PC-9 (cell line): ENCODE data around the gene GPR42. TPM values are rescaled to one million over a fixed set of nuclear protein-coding genes. Genes with fewer than 3 reads are reported as not detected.

Experiments
- BruUV-seq: library from RNA; stranded (reverse); fragments of 400-500 nt; replicated peaks from 2 replicates; lab custom pipeline; 2021; lab: Mats Ljungman, UMichigan
- CTCF ChIA-PET: fragments of 300-600 bp; sonication (Branson Sonifier 250); formaldehyde crosslinking; loops from one replicate; lab custom pipeline; 2022; ENCODE audit warnings: antibody characterized with exemption; lab: Charles Lee
- POLR2A ChIA-PET: fragments of 300-600 bp; sonication (Branson Sonifier 250); formaldehyde crosslinking; loops from one replicate; lab custom pipeline; 2022; ENCODE audit warnings: antibody characterized with exemption; ENCODE audit not compliant: unreplicated experiment; lab: Charles Lee
- DNase-seq, 2 experiments: peaks; one replicate each; pipeline versions ENCODE4 v3.0.0 to v3.0.0-alpha.2; 2015 to 2022; ENCODE audit warnings: mixed read lengths in 1 of 2
- H2AFZ ChIP-seq: fragments of 200-600 bp; sonication (generic); 2 replicates; pipeline ENCODE4 v1.8.1; 2017; ENCODE audit warnings: antibody characterized with exemption
- H3F3A ChIP-seq: fragments of 200-600 bp; sonication (generic); 2 replicates; pipeline ENCODE4 v1.8.1; 2017; ENCODE audit warnings: antibody characterized with exemption, mild to moderate bottlenecking, low read depth; ENCODE audit not compliant: insufficient read depth
- H3K27ac ChIP-seq: fragments of 200-600 bp; sonication (generic); 2 replicates; pipeline ENCODE4 v1.6.1; 2016; ENCODE audit warnings: mixed run types
- H3K27me3 ChIP-seq: fragments of 200-600 bp; sonication (generic); 2 replicates; pipeline ENCODE4 v1.6.1; 2016; ENCODE audit warnings: low read depth, mixed run types; ENCODE audit not compliant: insufficient read depth
- H3K36me3 ChIP-seq: fragments of 200-600 bp; sonication (generic); 2 replicates; pipeline ENCODE4 v1.6.1; 2016; ENCODE audit warnings: low read depth, mixed run types
- H3K4me1 ChIP-seq: fragments of 200-600 bp; sonication (generic); replicated peaks from 2 replicates; pipeline ENCODE4 v1.6.1; 2016; ENCODE audit warnings: mixed run types; ENCODE audit not compliant: insufficient read depth
- H3K4me2 ChIP-seq: fragments of 200-600 bp; sonication (generic); 2 replicates; pipeline ENCODE4 v1.6.1; 2017; ENCODE audit warnings: mixed run types
- H3K4me3 ChIP-seq: fragments of 200-600 bp; sonication (generic); 2 replicates; pipeline ENCODE4 v1.6.1; 2016; ENCODE audit warnings: mixed run types
- H3K79me2 ChIP-seq: fragments of 200-600 bp; sonication (generic); 2 replicates; pipeline ENCODE4 v1.6.1; 2017; ENCODE audit warnings: low read depth, mixed run types
- H3K9me2 ChIP-seq: fragments of 200-600 bp; sonication (generic); 2 replicates; pipeline ENCODE4 v1.8.1; 2017; ENCODE audit warnings: mild to moderate bottlenecking; ENCODE audit not compliant: insufficient read depth
- H3K9me3 ChIP-seq: fragments of 200-600 bp; sonication (generic); 2 replicates; pipeline ENCODE4 v1.8.1; 2016; ENCODE audit warnings: low read depth; ENCODE audit not compliant: insufficient read depth
- H4K20me1 ChIP-seq: fragments of 200-600 bp; sonication (generic); 2 replicates; pipeline ENCODE4 v1.8.1; 2017; ENCODE audit not compliant: insufficient read depth
- CTCF ChIP-seq: fragments of 200-600 bp; sonication (generic); conservative IDR thresholded peaks from 2 replicates; pipeline ENCODE4 v1.6.1; 2017; ENCODE audit warnings: mixed run types, antibody characterized with exemption, mild to moderate bottlenecking, moderate library complexity
- EZH2 ChIP-seq: fragments of 200-600 bp; sonication (generic); IDR thresholded peaks from 2 replicates; pipeline ENCODE4 v1.8.0; 2017; ENCODE audit warnings: antibody characterized with exemption, low read depth
- intact Hi-C: fragments of 100-400 bp; cut with micrococcal nuclease; formaldehyde crosslinking; loops from one replicate; pipeline ENCODE4 v1.10.0; 2022; ENCODE audit not compliant: unreplicated experiment
- total RNA-seq: library from RNA; stranded (reverse); gene quantifications from 2 replicates; pipeline ENCODE4 v1.2.3, GENCODE V29; 2021

GPR42 gene
- total RNA-seq, 1 experiment from 2014 or later: not detected

DNA sequence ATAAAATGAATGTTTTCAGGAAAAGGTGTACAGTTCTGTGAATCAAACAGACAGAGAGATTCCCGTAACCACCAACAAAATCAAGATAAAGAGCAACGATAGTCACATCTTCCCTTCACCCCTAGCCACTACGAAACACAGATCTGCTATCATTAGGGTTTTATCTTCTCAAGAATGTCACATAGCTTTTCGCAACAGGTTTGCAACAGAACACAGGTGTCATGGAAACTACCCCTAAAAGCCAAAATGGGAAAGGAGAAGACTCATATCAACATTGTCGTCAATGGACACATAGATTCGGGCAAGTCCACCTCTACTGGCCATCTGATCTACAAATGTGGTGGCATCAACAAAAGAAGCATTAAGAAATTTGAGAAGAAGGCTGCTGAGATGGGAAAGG is 11.1 kb downstream of the GPR42 start:
- Histone ChIP-seq H3K9me3 (peaks cover 8% of the 10 kb centered on the region), H2AFZ (no peak overlapping the region), H3K27me3 (peaks cover 47% of the 10 kb centered on the region), H3K4me1 (no peaks in the 10 kb centered on the region), H3F3A (no peaks in the 10 kb centered on the region), H3K4me3 (no peak overlapping the region), H3K36me3 (no peaks in the 10 kb centered on the region), H3K9me2 (no peaks in the 10 kb centered on the region), H3K79me2 (no peaks in the 10 kb centered on the region), H3K27ac (no peak overlapping the region), H4K20me1 (no peaks in the 10 kb centered on the region), H3K4me2 (no peak overlapping the region)
- DNase-seq: no peak
- no TSS peak for BruUV-seq
- intact Hi-C loops: no loop called here
- POLR2A ChIA-PET: no interaction called here
- no peak for TF ChIP-seq CTCF
- TF ChIP-seq EZH2: no peak
- CTCF ChIA-PET: no interaction called here

- Histone ChIP-seq H3K27ac (no peak overlapping the region), H3K4me2 (no peak overlapping the region), H3K27me3 (peaks cover 42% of the 10 kb centered on the region), H4K20me1 (no peaks in the 10 kb centered on the region), H3K79me2 (no peaks in the 10 kb centered on the region), H3K36me3 (no peaks in the 10 kb centered on the region), H3K4me1 (no peaks in the 10 kb centered on the region), H3K9me2 (no peaks in the 10 kb centered on the region), H3K9me3 (peaks cover 13% of the 10 kb centered on the region), H3K4me3 (no peak overlapping the region), H2AFZ (no peak overlapping the region), H3F3A (no peaks in the 10 kb centered on the region)
- BruUV-seq: no TSS peak
- ChIA-PET POLR2A (no interaction called here), CTCF (no interaction called here)
- TF ChIP-seq CTCF: no peak
- no peak for DNase-seq
- intact Hi-C loops: no loop called here
These were observed 12.7 kb downstream of the GPR42 start for GRCh38 chr19:35383536-35383935.

GRCh38 chr19:35388277-35389054 is 17.6 kb downstream of the GPR42 start:
- intact Hi-C loops: no loop called here
- POLR2A ChIA-PET: no interaction called here

More at GRCh38 chr19:35388277-35389054, 17.6 kb downstream of the GPR42 start:
- H2AFZ ChIP-seq: no peak overlapping the region
- no peaks in the 10 kb centered on the region for H3F3A ChIP-seq
- H3K27ac ChIP-seq: no peak overlapping the region
- no peak for DNase-seq
- H3K36me3 ChIP-seq: no peaks in the 10 kb centered on the region
- H3K9me2 ChIP-seq: no peaks in the 10 kb centered on the region
- no TSS peak for BruUV-seq
- H4K20me1 ChIP-seq: no peaks in the 10 kb centered on the region
- H3K79me2 ChIP-seq: no peaks in the 10 kb centered on the region
- H3K9me3 ChIP-seq: peaks cover 16% of the 10 kb centered on the region
- no peaks in the 10 kb centered on the region for H3K4me1 ChIP-seq
- TF ChIP-seq CTCF (no peak), EZH2 (no peak)
- no peak overlapping the region for H3K4me3 ChIP-seq
- no peak overlapping the region for H3K4me2 ChIP-seq
- 0 out of 2 replicates have a peak, but pooled peaks cover 4% of the 10 kb centered on the region for H3K27me3 ChIP-seq
- CTCF ChIA-PET: no interaction called here
